IMR-90 (cell line): ENCODE measurements around the gene PRTG. TPM values are rescaled to one million over a fixed set of nuclear protein-coding genes. Genes with fewer than 3 reads are reported as not detected.
"Not testable (repeated sequence)": the region's sequence is repeated elsewhere in the genome, so short reads cannot be mapped to it uniquely, and the experiment has no call there.

ENCODE experiments used
- ATAC-seq: fragments of 200-7000 bp; cut with Tn5 transposase; 2 replicates; pipeline ENCODE4 v1.9.1; 2020; ENCODE audit warnings: low read depth, mild to moderate bottlenecking, moderate library complexity
- BruUV-seq: library from RNA; stranded (reverse); fragments of 400-500 nt; replicated peaks from 2 replicates; lab custom pipeline; 2021; lab: Mats Ljungman, UMichigan
- CTCF ChIA-PET: fragments of 300-600 bp; formaldehyde crosslinking; extraction: SDS; loops from one replicate; lab custom pipeline; 2021; ENCODE audit warnings: antibody characterized with exemption; lab: Yijun Ruan, JAX
- POLR2A ChIA-PET: fragments of 300-600 bp; sonication (Branson Sonifier 250); formaldehyde crosslinking; loops from one replicate; lab custom pipeline; 2022; ENCODE audit warnings: antibody characterized with exemption; ENCODE audit not compliant: unreplicated experiment; lab: Charles Lee
- DNase-seq: peaks from one replicate; pipeline ENCODE4 v3.0.0; 2013
- H2AFZ ChIP-seq: replicated peaks from 2 replicates; pipeline ENCODE3; 2013; ENCODE audit warnings: low read length, mild to moderate bottlenecking; ENCODE audit not compliant: poor library complexity
- H2AK5ac ChIP-seq: 2 replicates; pipeline ENCODE4 v1.6.1; 2013; ENCODE audit warnings: low read depth, low read length, inconsistent platforms
- H2AK9ac ChIP-seq: replicated peaks from 2 replicates; pipeline ENCODE3; 2013; ENCODE audit warnings: mild to moderate bottlenecking, low read depth, low read length, moderate library complexity; ENCODE audit not compliant: poor library complexity
- H2BK120ac ChIP-seq: 2 replicates; pipeline ENCODE4 v1.6.1; 2013; ENCODE audit warnings: low read depth, low read length, inconsistent platforms
- H2BK15ac ChIP-seq: 3 replicates; pipeline ENCODE4 v1.6.1; 2013; ENCODE audit warnings: low read depth, low read length, inconsistent platforms
- H2BK20ac ChIP-seq: 2 replicates; pipeline ENCODE4 v1.6.1; 2013; ENCODE audit warnings: low read depth, mild to moderate bottlenecking, inconsistent platforms, low read length, moderate library complexity
- H2BK5ac ChIP-seq: 2 replicates; pipeline ENCODE4 v1.6.1; 2013; ENCODE audit warnings: mild to moderate bottlenecking, low read depth, low read length, inconsistent platforms; ENCODE audit not compliant: poor library complexity, severe bottlenecking
- H3K14ac ChIP-seq: replicated peaks from 2 replicates; pipeline ENCODE4 v1.6.1; 2013; ENCODE audit warnings: low read depth, low read length, inconsistent platforms
- H3K18ac ChIP-seq: 2 replicates; pipeline ENCODE4 v1.6.1; 2013; ENCODE audit warnings: low read depth, low read length, control low read depth
- H3K23ac ChIP-seq: 2 replicates; pipeline ENCODE4 v1.6.1; 2013; ENCODE audit warnings: low read depth, low read length, inconsistent platforms
- H3K27ac ChIP-seq: 2 replicates; pipeline ENCODE4 v1.5.1; 2013; ENCODE audit warnings: mild to moderate bottlenecking, control low read depth, low read length; ENCODE audit not compliant: insufficient read depth
- H3K27me3 ChIP-seq: 2 replicates; pipeline ENCODE4 v1.6.1; 2013; ENCODE audit warnings: low read length; ENCODE audit not compliant: control insufficient read depth, insufficient read depth
- H3K36me3 ChIP-seq: 2 replicates; pipeline ENCODE4 v1.6.1; 2013; ENCODE audit warnings: low read length, mixed read lengths; ENCODE audit not compliant: control insufficient read depth, insufficient read depth
- H3K4ac ChIP-seq: 2 replicates; pipeline ENCODE4 v1.6.1; 2013; ENCODE audit warnings: low read depth, low read length, inconsistent platforms
- H3K4me1 ChIP-seq: 2 replicates; pipeline ENCODE4 v1.6.1; 2013; ENCODE audit warnings: low read length, mixed read lengths; ENCODE audit not compliant: control insufficient read depth, insufficient read depth
- H3K4me2 ChIP-seq: 2 replicates; pipeline ENCODE4 v1.6.1; 2013; ENCODE audit warnings: low read depth, mild to moderate bottlenecking, control low read depth, low read length, moderate library complexity
- H3K4me3 ChIP-seq: 2 replicates; pipeline ENCODE4 v1.5.1; 2013; ENCODE audit warnings: low read depth, mild to moderate bottlenecking, control low read depth, low read length, moderate library complexity; ENCODE audit not compliant: insufficient read depth
- H3K56ac ChIP-seq: 2 replicates; pipeline ENCODE4 v1.6.1; 2013; ENCODE audit warnings: low read length, inconsistent platforms; ENCODE audit not compliant: insufficient read depth; ENCODE audit errors: extremely low read depth
- H3K79me1 ChIP-seq, 2 experiments: 2 replicates each; pipeline ENCODE4 v1.6.1; 2013; ENCODE audit warnings: low read length in 2 of 2, inconsistent platforms in 1 of 2, low read depth in 1 of 2
- H3K9ac ChIP-seq: 2 replicates; pipeline ENCODE4 v1.6.1; 2013; ENCODE audit warnings: low read depth, low read length, control low read depth
- H3K9me1 ChIP-seq: 2 replicates; pipeline ENCODE4 v1.6.1; 2013; ENCODE audit warnings: low read length, inconsistent platforms; ENCODE audit not compliant: insufficient read depth
- H3K9me3 ChIP-seq: 2 replicates; pipeline ENCODE4 v1.6.1; 2013; ENCODE audit warnings: low read length; ENCODE audit not compliant: control insufficient read depth, insufficient read depth
- H4K20me1 ChIP-seq: 2 replicates; pipeline ENCODE4 v1.6.1; 2013; ENCODE audit warnings: low read length, inconsistent platforms; ENCODE audit not compliant: insufficient read depth
- H4K5ac ChIP-seq: 2 replicates; pipeline ENCODE4 v1.6.1; 2013; ENCODE audit warnings: mild to moderate bottlenecking, low read depth, low read length, control low read depth
- H4K8ac ChIP-seq, 2 experiments: 2 replicates each; pipeline ENCODE4 v1.6.1; 2013; ENCODE audit warnings: low read depth in 2 of 2, low read length in 2 of 2, control low read depth in 1 of 2, inconsistent platforms in 1 of 2
- H4K91ac ChIP-seq: 2 replicates; pipeline ENCODE4 v1.6.1; 2013; ENCODE audit warnings: low read depth, low read length, inconsistent platforms; ENCODE audit not compliant: insufficient read depth
- CEBPB ChIP-seq: IDR thresholded peaks from 2 replicates; pipeline ENCODE4 v1.6.1; 2012; ENCODE audit warnings: low read depth, low read length, improper control_type of control experiment
- CHD1 ChIP-seq: IDR thresholded peaks from 2 replicates; pipeline ENCODE4 v1.6.1; 2012; ENCODE audit warnings: low read depth, low read length, improper control_type of control experiment
- MAZ ChIP-seq: IDR thresholded peaks from 2 replicates; pipeline ENCODE4 v1.6.1; 2012; ENCODE audit warnings: low read depth, mild to moderate bottlenecking, low read length, improper control_type of control experiment, moderate library complexity, borderline replicate concordance
- MXI1 ChIP-seq: IDR thresholded peaks from 2 replicates; pipeline ENCODE4 v1.6.1; 2012; ENCODE audit warnings: low read depth, mild to moderate bottlenecking, low read length, moderate library complexity, borderline replicate concordance
- POLR2A ChIP-seq: IDR thresholded peaks from 2 replicates; pipeline ENCODE4 v1.6.1; 2012; ENCODE audit warnings: mild to moderate bottlenecking, low read depth, low read length
- RFX5 ChIP-seq: IDR thresholded peaks from 2 replicates; pipeline ENCODE4 v1.8.0; 2012; ENCODE audit warnings: low read depth, mild to moderate bottlenecking, low read length, moderate library complexity
- SMC3 ChIP-seq: fragments of 150-350 bp; IDR thresholded peaks from 2 replicates; pipeline ENCODE4 v1.6.1; 2016; ENCODE audit warnings: low read depth, mild to moderate bottlenecking, antibody characterized with exemption, low read length, moderate library complexity
- WGBS, 2 experiments: methylation state at CpG; one replicate each; pipeline versions ENCODE4 v1.1.5 to v1.1.7; 2013; ENCODE audit warnings: missing lambda C conversion rate in 2 of 2; ENCODE audit not compliant: insufficient read length in 1 of 2; ENCODE audit errors: extremely low coverage in 2 of 2; 5-methylcytosine and 5-hydroxymethylcytosine counted together
- dilution Hi-C: fragments of 300-500 bp; cut with HindIII; formaldehyde crosslinking; loops from one replicate; pipeline ENCODE4 v1.14.3; 2018; ENCODE audit warnings: low sequenced_read_pairs; ENCODE audit not compliant: unreplicated experiment
- in situ Hi-C: fragments of 300-500 bp; cut with MboI; formaldehyde crosslinking; loops from 3 replicates; pipeline ENCODE4 v1.14.3; 2019; ENCODE audit warnings: low sequenced_read_pairs, inconsistent platforms, mixed read lengths
- intact Hi-C: fragments of 100-400 bp; cut with micrococcal nuclease; formaldehyde crosslinking; loops from 2 replicates; pipeline ENCODE4 v1.10.0; 2022
- polyA plus RNA-seq, 3 experiments: library from polyadenylated mRNA; depleted of rRNA; stranded (reverse); fragments of >200 nt; gene quantifications; 2 replicates each; pipeline ENCODE4 v1.2.3, GENCODE V29; 2012; ENCODE audit warnings: low replicate concordance in 1 of 3
- total RNA-seq: library from RNA; depleted of rRNA; stranded (reverse); fragments of >200 nt; gene quantifications from 2 replicates; pipeline ENCODE4 v1.2.3, GENCODE V29; 2012

Gene PRTG
- total and polyA plus RNA-seq, 2 of the 4 experiments (the other 2 are of a cell fraction) = 0.99 to 1.4 TPM

DNA sequence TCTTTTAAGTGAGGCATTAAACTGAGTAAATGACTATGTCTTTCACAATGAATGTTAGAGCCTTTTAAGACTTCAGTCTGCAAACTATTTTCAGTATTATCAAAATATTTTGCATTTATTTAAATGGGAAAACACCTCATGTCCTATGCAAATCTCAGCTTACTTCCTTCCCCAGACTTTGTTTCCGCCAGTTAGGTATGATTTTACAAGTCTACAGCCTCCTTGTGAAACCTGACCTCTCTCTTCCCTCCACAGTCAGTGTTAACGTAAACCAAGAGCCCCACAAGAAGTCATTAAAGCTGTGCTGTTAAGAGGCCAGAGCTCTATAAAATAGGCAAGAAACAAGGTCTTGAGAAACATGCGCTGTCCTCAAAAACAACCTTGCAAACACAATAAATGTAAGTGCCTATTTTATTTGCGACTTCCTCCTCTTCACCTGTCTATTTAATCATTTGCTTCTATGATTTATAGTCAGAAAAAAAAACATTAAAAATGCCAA, 48.3 kb downstream of the PRTG start:
- dilution Hi-C loops (no loop called here), intact Hi-C loops (no loop called here), in situ Hi-C loops (no loop called here)
- Histone ChIP-seq H2AK9ac (no peak overlapping the region), H4K20me1 (no peaks in the 10 kb centered on the region), H3K27ac (no peak overlapping the region), H3K27me3 (peaks cover 25% of the 10 kb centered on the region), H3K79me1 (no peaks in the 10 kb centered on the region; a peak in 1 of 4 replicates), H3K14ac (no peak overlapping the region), H3K4me1 (peaks cover 7% of the 10 kb centered on the region), H3K4ac (no peak overlapping the region), H4K8ac (no peak overlapping the region), H2AK5ac (no peak overlapping the region), H4K5ac (no peak overlapping the region), H3K56ac (no peak overlapping the region), H2BK5ac (no peak overlapping the region), H3K4me2 (0 out of 2 replicates have a peak overlapping the region, but pooled peaks have one; percentile 36), H3K23ac (no peak overlapping the region), H3K9me1 (no peaks in the 10 kb centered on the region), H3K9ac (no peak overlapping the region), H2BK20ac (no peak overlapping the region), H3K36me3 (no peaks in the 10 kb centered on the region), H2BK120ac (no peak overlapping the region), H3K18ac (no peak overlapping the region), H3K4me3 (no peak overlapping the region), H4K91ac (no peak overlapping the region), H3K9me3 (no peaks in the 10 kb centered on the region), H2BK15ac (no peak overlapping the region), H2AFZ (no peak overlapping the region)
- no peak for TF ChIP-seq CHD1
- TF ChIP-seq RFX5 = no peak
- TF ChIP-seq MXI1 = no peak
- no peak for TF ChIP-seq CEBPB
- TF ChIP-seq POLR2A = no peak
- no peak for TF ChIP-seq MAZ
- no peak for TF ChIP-seq SMC3
- ChIA-PET POLR2A (no interaction called here), CTCF (no interaction called here)
- peak; percentile 83 for DNase-seq
- WGBS, 2 experiments = no CpG with 5 or more reads among the region's 4 CpGs
- peak; percentile 81 for ATAC-seq
- BruUV-seq = no TSS peak

DNA sequence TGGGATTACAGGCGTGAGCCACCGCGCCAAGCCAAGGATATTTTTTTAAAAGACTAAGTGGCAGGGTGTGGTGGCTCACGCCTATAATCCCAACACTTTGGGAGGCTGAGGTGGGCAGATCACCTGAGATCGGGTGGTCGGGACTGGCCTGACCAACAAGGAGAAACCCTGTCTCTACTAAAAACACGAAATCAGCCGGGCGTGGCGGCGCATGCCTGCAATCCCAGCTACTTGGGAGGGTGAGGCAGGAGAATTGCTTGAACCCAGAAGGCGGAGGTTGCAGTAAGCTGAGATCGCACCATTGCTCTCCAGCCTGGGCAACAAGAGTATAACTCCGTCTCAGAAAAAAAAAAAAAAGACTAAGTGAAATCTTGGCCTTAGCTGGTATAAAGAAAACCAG, 49.8 kb downstream of the PRTG start:
- H3K4ac ChIP-seq, H3K36me3 ChIP-seq, H2BK15ac ChIP-seq, H3K18ac ChIP-seq, DNase-seq, dilution Hi-C loops, CTCF ChIA-PET, H3K23ac ChIP-seq, intact Hi-C loops, H2AK9ac ChIP-seq, H3K4me2 ChIP-seq, H4K8ac ChIP-seq, H2AFZ ChIP-seq, H2BK20ac ChIP-seq, H2BK5ac ChIP-seq, H3K4me1 ChIP-seq, H2BK120ac ChIP-seq, H3K9me3 ChIP-seq, H3K9me1 ChIP-seq, H2AK5ac ChIP-seq, H4K91ac ChIP-seq, H4K5ac ChIP-seq, BruUV-seq, in situ Hi-C loops, H3K27ac ChIP-seq, H4K20me1 ChIP-seq, ATAC-seq, H3K9ac ChIP-seq, H3K4me3 ChIP-seq, POLR2A ChIA-PET, H3K56ac ChIP-seq, H3K79me1 ChIP-seq, H3K14ac ChIP-seq: not testable (repeated sequence)
- peaks cover 19% of the 10 kb centered on the region for H3K27me3 ChIP-seq
- WGBS, 2 experiments = 100% methylated on average over 3 of the region's 14 CpGs; no CpG with 5 or more reads in 1 of the 2 experiments
